Ovary (tissue), 3 donors: Measurements from ENCODE around the gene CWC27.

Source experiments
- CTCF ChIP-seq, 3 donors: fragments of 450-650 bp in 2 of 3; fragments of 200-600 bp in 1 of 3; IDR thresholded peaks; one replicate each; pipeline versions ENCODE4 v1.5.1 to v1.8.0; 2016 to 2022; ENCODE audit warnings: antibody characterized with exemption in 3 of 3, mild to moderate bottlenecking in 1 of 3
- POLR2A ChIP-seq: fragments of 450-650 bp; IDR thresholded peaks from one replicate; pipeline ENCODE4 v1.6.1; 2017; ENCODE audit warnings: antibody characterized with exemption, mild to moderate bottlenecking, moderate library complexity
- donor health status: DM: no; HTN: no; CAD: no.

GRCh38 chr5:64853777-64854176, 85.0 kb downstream of the CWC27 start:
- TF ChIP-seq CTCF (IDR thresholded peaks at IDR 0.05) (no peak), POLR2A (no peak)
